Prostate gland (tissue), 2 donors: Measurements from ENCODE around the gene ADAMTS14.

Experiments used
- POLR2A ChIP-seq: fragments of 450-650 bp; IDR thresholded peaks from one replicate; pipeline ENCODE4 v1.6.1; 2016; ENCODE audit warnings: antibody characterized with exemption, mild to moderate bottlenecking
- POLR2AphosphoS5 ChIP-seq: sonication (generic); formaldehyde crosslinking; IDR thresholded peaks from one replicate; pipeline ENCODE4 v1.6.1; 2017; ENCODE audit warnings: antibody characterized with exemption
- TF ChIP-seq, protein P1 (sequence below), 4 experiments: fragments of 200-600 bp in 2 of 4; fragments of 450-650 bp in 2 of 4; sonication (generic) in 2 of 4; IDR thresholded peaks; 1 replicate in 3 of 4; 2 replicates in 1 of 4; pipeline ENCODE4 v1.5.1; 2016 to 2019; ENCODE audit warnings: antibody characterized with exemption in 4 of 4, mild to moderate bottlenecking in 2 of 4, moderate library complexity in 2 of 4

DNA sequence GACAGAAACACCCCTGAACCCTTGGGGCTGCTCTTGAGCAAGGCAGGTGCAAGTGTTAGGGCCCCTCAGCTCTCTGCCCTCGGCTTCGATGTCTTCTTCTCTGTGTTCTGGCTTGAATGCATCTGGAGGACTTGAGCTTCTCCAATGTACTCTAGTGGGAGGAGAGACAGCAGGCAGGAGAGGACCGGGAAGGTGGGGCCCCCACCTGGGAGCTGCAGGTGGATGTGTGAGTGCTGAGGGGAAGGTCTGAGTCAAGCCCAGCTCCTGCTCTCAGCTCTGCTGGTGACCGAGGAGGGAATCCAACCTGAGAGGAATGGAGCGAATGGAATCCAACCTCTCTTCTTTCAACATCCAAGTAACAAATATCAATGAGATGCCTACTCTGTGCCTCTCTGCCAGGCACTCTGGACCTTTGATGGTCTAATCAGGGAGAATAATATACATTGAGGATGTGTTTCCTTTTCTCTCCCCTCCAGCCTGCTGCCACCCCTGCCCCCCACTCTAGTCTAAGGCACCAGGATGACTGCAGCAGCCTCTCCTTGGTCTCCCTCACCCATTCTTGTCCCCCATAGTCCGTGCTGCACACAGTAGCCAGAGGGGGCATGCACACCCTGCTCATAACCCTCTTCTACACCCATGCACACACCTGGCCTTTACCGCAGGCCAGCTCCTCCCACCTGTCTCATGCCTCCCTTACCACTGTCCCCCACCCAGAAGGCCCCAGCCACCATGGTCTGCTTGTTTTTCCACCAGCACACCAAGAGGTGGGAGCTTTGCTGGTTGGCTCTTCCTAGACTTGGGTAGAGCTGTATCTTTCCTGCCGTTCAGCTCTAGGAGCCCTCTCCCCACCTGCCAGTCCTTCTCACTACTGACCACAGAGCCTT, 99.2 kb downstream of the ADAMTS14 start:
- TF ChIP-seq, protein P1, sequence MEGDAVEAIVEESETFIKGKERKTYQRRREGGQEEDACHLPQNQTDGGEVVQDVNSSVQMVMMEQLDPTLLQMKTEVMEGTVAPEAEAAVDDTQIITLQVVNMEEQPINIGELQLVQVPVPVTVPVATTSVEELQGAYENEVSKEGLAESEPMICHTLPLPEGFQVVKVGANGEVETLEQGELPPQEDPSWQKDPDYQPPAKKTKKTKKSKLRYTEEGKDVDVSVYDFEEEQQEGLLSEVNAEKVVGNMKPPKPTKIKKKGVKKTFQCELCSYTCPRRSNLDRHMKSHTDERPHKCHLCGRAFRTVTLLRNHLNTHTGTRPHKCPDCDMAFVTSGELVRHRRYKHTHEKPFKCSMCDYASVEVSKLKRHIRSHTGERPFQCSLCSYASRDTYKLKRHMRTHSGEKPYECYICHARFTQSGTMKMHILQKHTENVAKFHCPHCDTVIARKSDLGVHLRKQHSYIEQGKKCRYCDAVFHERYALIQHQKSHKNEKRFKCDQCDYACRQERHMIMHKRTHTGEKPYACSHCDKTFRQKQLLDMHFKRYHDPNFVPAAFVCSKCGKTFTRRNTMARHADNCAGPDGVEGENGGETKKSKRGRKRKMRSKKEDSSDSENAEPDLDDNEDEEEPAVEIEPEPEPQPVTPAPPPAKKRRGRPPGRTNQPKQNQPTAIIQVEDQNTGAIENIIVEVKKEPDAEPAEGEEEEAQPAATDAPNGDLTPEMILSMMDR (IDR thresholded peaks at IDR 0.05) = no peak
- TF ChIP-seq POLR2A (no peak), POLR2AphosphoS5 (no peak)
